Thyroid gland (tissue), 4 donors: ENCODE measurements around the gene FAM177A1. TPM values are rescaled to one million over a fixed set of nuclear protein-coding genes. Genes with fewer than 3 reads are reported as not detected.
A peak's percentile ranks its signal among the peaks of the same experiment; 100 is the strongest.

ENCODE experiments used
- DNase-seq, 2 donors: peaks; one replicate each; pipeline ENCODE4 v3.0.0-alpha.2; 2019
- H3K27ac ChIP-seq, 3 donors: fragments of 200-600 bp; sonication (generic); 1 replicate in 2 of 3; 2 replicates in 1 of 3; pipeline ENCODE4 v1.5.1; 2016 to 2019; ENCODE audit warnings: mild to moderate bottlenecking in 1 of 3, moderate library complexity in 1 of 3
- H3K27me3 ChIP-seq: fragments of 200-600 bp; sonication (generic); one replicate; pipeline ENCODE4 v1.5.1; 2019
- H3K36me3 ChIP-seq, 2 donors: fragments of 200-600 bp; sonication (generic); one replicate each; pipeline ENCODE4 v1.5.1; 2016 to 2019
- H3K4me1 ChIP-seq, 2 donors: fragments of 200-600 bp; sonication (generic); one replicate each; pipeline ENCODE4 v1.5.1; 2017 to 2019
- H3K4me3 ChIP-seq, 3 donors: fragments of 200-600 bp; sonication (generic); replicated peaks in 1 of 3; 1 replicate in 2 of 3; 2 replicates in 1 of 3; pipeline ENCODE4 v1.5.1; 2016; ENCODE audit warnings: mild to moderate bottlenecking in 1 of 3
- H3K9me3 ChIP-seq: fragments of 200-600 bp; sonication (generic); one replicate; pipeline ENCODE4 v1.5.1; 2017
- CTCF ChIP-seq, 6 experiments: fragments of 200-600 bp in 3 of 6; fragments of 450-650 bp in 3 of 6; sonication (generic) in 3 of 6; IDR thresholded peaks; one replicate each; pipeline ENCODE4 v1.5.1; 2016 to 2019; ENCODE audit warnings: antibody characterized with exemption in 6 of 6, mild to moderate bottlenecking in 2 of 6, inconsistent platforms in 1 of 6, moderate library complexity in 1 of 6
- POLR2A ChIP-seq, 2 donors: fragments of 450-650 bp; IDR thresholded peaks; one replicate each; pipeline ENCODE4 v1.6.1; 2017; ENCODE audit warnings: antibody characterized with exemption in 2 of 2, mild to moderate bottlenecking in 2 of 2, moderate library complexity in 1 of 2
- WGBS, 2 donors: methylation state at CpG; one replicate each; pipeline ENCODE4 v1.1.5; 2017; 5-methylcytosine and 5-hydroxymethylcytosine counted together
- intact Hi-C: fragments of 100-400 bp; cut with DNase I; formaldehyde crosslinking; loops from one replicate; pipeline ENCODE4 v1.15.1; 2023
- total RNA-seq, 4 donors: library from RNA; depleted of rRNA; stranded (reverse); fragments of >200 nt; gene quantifications; one replicate each; pipeline ENCODE4 v1.2.3, GENCODE V29; 2016

The FAM177A1 gene
- 10 to 100 TPM; 36.2 to 55.6 (median 47.2) TPM for total RNA-seq

GRCh38 chr14:35046048-35046750 lies at the start of gene FAM177A1:
FAM177A1 (plus strand) TSS chr14:35046272; CDS start chr14:35046464, 192 bp downstream.
- TF ChIP-seq CTCF (IDR thresholded peaks at IDR 0.05) (peak in 1 of 6 experiments; percentile 19), POLR2A (IDR thresholded peaks at IDR 0.05) (peak; percentile 92 to 98)

GRCh38 chr14:34997762-34998161 lies 48.3 kb upstream of the FAM177A1 start:
- intact Hi-C loops = no loop called here
- no peak for DNase-seq
- no peak for TF ChIP-seq POLR2A (IDR thresholded peaks at IDR 0.05)
- TF ChIP-seq CTCF (IDR thresholded peaks at IDR 0.05) = no peak
- Histone ChIP-seq H3K27ac (no peak overlapping the region), H3K4me1 (no peaks in the 10 kb centered on the region), H3K9me3 (no peaks in the 10 kb centered on the region), H3K4me3 (no peak overlapping the region), H3K27me3 (no peaks in the 10 kb centered on the region), H3K36me3 (no peaks in the 10 kb centered on the region)
- 51 to 55% methylated on average over 3 of the region's 3 CpGs for WGBS, 2 donors

More at GRCh38 chr14:35046048-35046750, at the start of gene FAM177A1:
- Histone ChIP-seq H3K27ac (peak within 1 kb of the TSS; percentile 91 to 97 (median 96)), H3K9me3 (no peaks in the 10 kb centered on the region), H3K4me1 (peaks cover 18 to 26% of the 10 kb centered on the region in 2 donors), H3K27me3 (no peaks in the 10 kb centered on the region), H3K4me3 (peak within 1 kb of the TSS; percentile 62 to 92 (median 80)), H3K36me3 (no peaks in the 10 kb centered on the region)
- WGBS, 2 donors = 1 to 2% methylated on average over 10 to 37 of the region's 77 CpGs
- intact Hi-C loops = no loop called here
- peak; percentile 98 to 99 for DNase-seq

GRCh38 chr14:34999500-34999899 lies 46.6 kb upstream of the FAM177A1 start:
- Histone ChIP-seq H3K9me3 (no peaks in the 10 kb centered on the region), H3K4me3 (no peak overlapping the region), H3K4me1 (no peaks in the 10 kb centered on the region), H3K27ac (no peak overlapping the region), H3K36me3 (no peaks in the 10 kb centered on the region), H3K27me3 (no peaks in the 10 kb centered on the region)
- 94 to 96% methylated on average over 3 of the region's 3 CpGs for WGBS, 2 donors
- no peak for DNase-seq
- TF ChIP-seq POLR2A (IDR thresholded peaks at IDR 0.05) (no peak), CTCF (IDR thresholded peaks at IDR 0.05) (no peak)
- intact Hi-C loops = no loop called here

- H3K27ac ChIP-seq = no peak overlapping the region
- no peaks in the 10 kb centered on the region for H3K27me3 ChIP-seq
- 95 to 97% methylated on average over 2 of the region's 2 CpGs for WGBS, 2 donors
- no peaks in the 10 kb centered on the region for H3K4me1 ChIP-seq
- no peak overlapping the region for H3K4me3 ChIP-seq
- peaks cover 0 to 7% of the 10 kb centered on the region in 2 donors for H3K36me3 ChIP-seq
- no peak for DNase-seq
- intact Hi-C loops = no loop called here
- no peak for TF ChIP-seq POLR2A (IDR thresholded peaks at IDR 0.05)
- no peak for TF ChIP-seq CTCF (IDR thresholded peaks at IDR 0.05)
- H3K9me3 ChIP-seq = no peaks in the 10 kb centered on the region
Measured at GRCh38 chr14:35001621-35002020, 44.5 kb upstream of the FAM177A1 start.

- intact Hi-C loops = no loop called here
- Histone ChIP-seq H3K27me3 (no peaks in the 10 kb centered on the region), H3K27ac (no peak overlapping the region), H3K4me1 (no peaks in the 10 kb centered on the region), H3K9me3 (no peaks in the 10 kb centered on the region), H3K36me3 (peaks cover 10 to 20% of the 10 kb centered on the region in 2 donors), H3K4me3 (no peak overlapping the region)
- 83 to 100% methylated on average over 1 of the region's 1 CpG for WGBS, 2 donors
- TF ChIP-seq CTCF (IDR thresholded peaks at IDR 0.05) (no peak), POLR2A (IDR thresholded peaks at IDR 0.05) (no peak)
- no peak for DNase-seq
Measured at GRCh38 chr14:35004839-35005238, 41.2 kb upstream of the FAM177A1 start.
